Stimulated activated CD8-positive, alpha-beta memory T cell treated with anti-CD3 and anti-CD28 coated beads, Interleukin-2, amount 100 ng/mL, for 48 hours (primary cell): ENCODE results near the gene GMEB1.
"Not testable (repeated sequence)": the region's sequence is repeated elsewhere in the genome, so short reads cannot be mapped to it uniquely, and the experiment has no call there.

Experiments
- DNase-seq, 2 donors: peaks; one replicate each; pipeline ENCODE4 v3.0.0-alpha.2; 2020; ENCODE audit warnings: low read depth in 2 of 2

Gene GMEB1

DNA sequence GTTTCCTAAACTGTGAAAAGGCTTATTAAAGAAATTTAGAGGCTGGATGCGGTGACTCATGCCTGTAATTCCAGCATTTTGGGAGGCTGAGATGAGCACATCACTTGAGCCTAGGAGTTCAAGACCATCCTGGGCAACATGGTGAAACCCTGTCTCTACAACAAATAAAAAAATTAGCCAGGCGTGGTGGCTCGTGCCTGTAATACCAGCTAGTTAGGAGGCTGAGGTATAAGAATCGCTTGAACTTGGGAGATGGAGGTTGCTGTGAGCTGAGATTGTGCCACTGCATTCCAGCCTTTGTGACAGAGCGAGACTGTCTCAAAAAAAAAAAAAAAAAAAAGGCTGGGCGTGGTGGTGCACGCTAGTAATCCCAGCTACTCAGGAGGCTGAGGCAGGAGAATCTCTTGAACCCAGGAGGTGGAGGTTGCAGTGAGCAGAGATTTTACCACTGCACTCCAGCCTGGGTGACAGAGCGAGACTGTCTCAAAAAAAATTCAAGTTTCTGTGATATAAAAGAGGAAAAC lies 82.2 kb downstream of the GMEB1 start:
- DNase-seq = not testable (repeated sequence)

GRCh38 chr1:28751315-28752060 lies 82.9 kb downstream of the GMEB1 start:
- DNase-seq = no peak

GRCh38 chr1:28755701-28756100 lies 87.1 kb downstream of the GMEB1 start:
- DNase-seq = no peak

DNA sequence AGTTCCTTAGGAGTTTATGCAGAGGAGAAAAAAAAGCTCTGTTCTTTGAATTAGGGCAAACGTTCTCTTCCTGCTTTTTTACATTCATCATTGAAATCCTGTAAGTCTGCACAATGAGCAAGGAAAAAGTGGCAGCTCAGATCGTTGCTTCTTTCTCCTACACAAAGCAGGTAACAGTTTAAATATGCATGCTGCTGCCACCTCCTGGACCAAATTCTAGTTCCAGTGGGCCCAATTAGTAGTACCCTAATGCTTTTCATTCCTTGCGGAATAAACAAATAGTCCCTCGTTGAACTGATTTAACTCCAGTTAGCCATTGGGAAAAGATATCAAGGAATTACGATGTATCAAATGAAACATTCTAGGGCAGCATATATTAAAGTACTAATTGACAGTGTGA lies 88.3 kb downstream of the GMEB1 start:
- DNase-seq = no peak

GRCh38 chr1:28758420-28758819 lies 89.8 kb downstream of the GMEB1 start:
- DNase-seq = no peak

- DNase-seq = no peak
Measured at GRCh38 chr1:28759257-28759656, 90.7 kb downstream of the GMEB1 start.

- no peak for DNase-seq
Measured at GRCh38 chr1:28761189-28761588, 92.6 kb downstream of the GMEB1 start.

GRCh38 chr1:28766532-28767183 lies 98.1 kb downstream of the GMEB1 start:
- DNase-seq = no peak
